NCI-H345 treated with DMSO at 0.1 percent for 48 hours (cell line): ENCODE data around the gene FJX1.

Experiments used
- DNase-seq: peaks from one replicate; lab custom pipeline; 2025; ENCODE audit not compliant: unreplicated experiment; lab: John Stamatoyannopoulos, UW

FJX1 gene

GRCh38 chr11:35606206-35606605 is 12.1 kb upstream of the FJX1 start:
- no peak for DNase-seq

GRCh38 chr11:35608502-35608901 is 9.8 kb upstream of the FJX1 start:
- no peak for DNase-seq

GRCh38 chr11:35609656-35610055 is 8.6 kb upstream of the FJX1 start:
- no peak for DNase-seq

- no peak for DNase-seq
Measured at GRCh38 chr11:35610631-35611030, 7.6 kb upstream of the FJX1 start.

- DNase-seq = no peak
Measured at GRCh38 chr11:35611741-35612140, 6.5 kb upstream of the FJX1 start.

- DNase-seq = no peak
Measured at GRCh38 chr11:35614939-35615569, 3.2 kb upstream of the FJX1 start.

GRCh38 chr11:35615921-35616900 is 2.0 kb upstream of the FJX1 start:
- peak; percentile 83 for DNase-seq

- DNase-seq = no peak
Measured at GRCh38 chr11:35617316-35617686, 959 bp upstream of the FJX1 start.

- no peak for DNase-seq
Measured at GRCh38 chr11:35618497-35619115, 346 bp downstream of the FJX1 start.

GRCh38 chr11:35619116-35619854 is 1.0 kb downstream of the FJX1 start:
- no peak for DNase-seq

- no peak for DNase-seq
Measured at GRCh38 chr11:35619855-35620640, 1.8 kb downstream of the FJX1 start.

- no peak for DNase-seq
Measured at GRCh38 chr11:35620795-35621194, 2.5 kb downstream of the FJX1 start.

GRCh38 chr11:35621620-35622019 is 3.4 kb downstream of the FJX1 start:
- no peak for DNase-seq

- no peak for DNase-seq
Measured at GRCh38 chr11:35622070-35622469, 3.8 kb downstream of the FJX1 start.

- no peak for DNase-seq
Measured at GRCh38 chr11:35623621-35624168, 5.4 kb downstream of the FJX1 start.

GRCh38 chr11:35624316-35624715 is 6.1 kb downstream of the FJX1 start:
- DNase-seq = no peak

- DNase-seq = no peak
Measured at GRCh38 chr11:35624781-35625180, 6.5 kb downstream of the FJX1 start.

GRCh38 chr11:35626501-35626900 is 8.2 kb downstream of the FJX1 start:
- no peak for DNase-seq

- DNase-seq = no peak
Measured at GRCh38 chr11:35629511-35629910, 11.3 kb downstream of the FJX1 start.

GRCh38 chr11:35629914-35630313 is 11.7 kb downstream of the FJX1 start:
- DNase-seq = no peak
